HCEC 1CT (cell line): ENCODE data around the gene ENOX2.

Experiments used
- DNase-seq: peaks from one replicate; pipeline ENCODE4 v3.0.0-alpha.2; 2017

The ENOX2 gene

DNA sequence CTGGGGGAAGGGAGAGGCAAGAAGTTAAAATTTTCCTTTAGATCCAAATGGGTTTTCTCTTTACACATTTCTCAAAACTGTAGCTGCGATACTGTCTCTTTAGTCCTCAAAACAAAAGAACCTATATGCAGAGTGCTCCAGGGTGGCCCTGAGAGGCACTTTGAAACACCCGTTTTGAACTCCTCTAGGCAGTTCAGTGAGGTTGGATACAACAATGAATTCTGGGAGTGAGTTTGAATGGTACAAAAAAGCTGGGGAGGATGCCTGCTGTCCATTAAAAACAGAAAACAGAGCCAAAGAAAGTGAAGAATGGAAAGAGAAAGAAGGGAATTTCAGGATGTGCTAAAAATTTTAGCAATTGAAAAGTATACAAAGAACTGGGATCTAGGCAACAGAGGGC lies 23.1 kb downstream of the ENOX2 start:
- no peak for DNase-seq

DNA sequence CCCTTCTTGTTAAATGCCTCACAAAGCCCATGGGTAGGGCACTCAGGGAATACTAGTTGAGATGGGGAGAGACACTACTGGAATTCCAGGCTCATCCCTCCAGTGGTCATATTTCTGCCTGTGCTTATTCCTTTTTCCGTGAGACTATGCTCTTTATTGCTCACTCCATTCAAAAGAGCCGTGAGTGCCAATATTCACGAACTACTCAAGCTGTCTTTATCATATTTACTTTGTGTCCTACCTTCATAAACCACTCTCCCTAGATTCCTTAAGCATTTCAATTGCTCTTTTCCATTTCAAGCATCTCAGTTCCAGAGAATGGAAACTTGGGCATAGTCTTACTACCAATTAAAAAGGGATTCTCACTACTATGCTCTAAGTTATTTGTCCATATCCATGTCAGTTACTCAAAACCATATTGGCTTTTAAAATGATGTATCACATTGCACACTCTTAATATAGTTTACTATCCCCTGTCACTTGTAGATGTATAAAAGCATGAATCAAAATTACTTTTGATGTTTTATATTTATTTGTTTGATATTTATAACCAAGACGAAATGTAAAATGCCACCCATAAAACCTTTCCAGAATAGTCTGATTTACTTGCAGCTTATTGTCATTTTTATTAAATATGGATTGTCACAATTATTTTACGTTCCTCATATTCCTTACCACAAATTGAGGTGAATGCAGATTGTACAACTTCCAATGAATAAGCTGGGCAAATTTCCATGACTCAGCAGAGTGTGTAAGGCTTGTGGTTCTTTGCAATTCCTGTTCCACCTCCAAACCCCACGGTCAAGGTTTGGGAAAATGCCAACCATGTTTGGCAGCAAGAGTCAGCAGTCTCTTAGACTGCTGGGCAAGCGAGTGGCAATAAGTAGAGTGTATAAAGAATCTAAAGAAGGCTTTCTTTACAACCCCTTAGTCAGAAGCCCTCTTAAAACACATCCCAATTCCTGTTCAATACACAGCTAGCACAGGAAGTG lies 24.4 kb downstream of the ENOX2 start:
- peak; percentile 74 for DNase-seq

GRCh38 chrX:130877892-130878341 lies 25.1 kb downstream of the ENOX2 start:
- DNase-seq: no peak

DNA sequence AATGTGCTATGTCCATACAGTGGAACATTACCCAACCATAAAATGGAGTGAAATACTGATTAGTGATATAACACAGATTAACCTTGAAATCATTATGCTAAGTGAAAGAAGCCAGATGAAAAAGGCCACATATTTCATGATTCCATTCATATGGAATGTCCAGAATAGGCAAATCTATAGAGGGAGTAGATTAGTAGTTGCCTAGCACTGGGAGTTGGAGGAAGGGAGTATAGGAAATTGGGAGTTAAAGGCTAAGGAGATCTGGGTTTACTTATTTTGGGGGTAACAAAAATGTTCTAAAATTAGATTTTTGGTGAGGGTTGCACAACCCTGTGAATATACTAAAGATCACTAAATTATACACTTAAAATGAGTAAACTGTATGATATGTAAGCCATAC lies 26.8 kb downstream of the ENOX2 start:
- DNase-seq: no peak

DNA sequence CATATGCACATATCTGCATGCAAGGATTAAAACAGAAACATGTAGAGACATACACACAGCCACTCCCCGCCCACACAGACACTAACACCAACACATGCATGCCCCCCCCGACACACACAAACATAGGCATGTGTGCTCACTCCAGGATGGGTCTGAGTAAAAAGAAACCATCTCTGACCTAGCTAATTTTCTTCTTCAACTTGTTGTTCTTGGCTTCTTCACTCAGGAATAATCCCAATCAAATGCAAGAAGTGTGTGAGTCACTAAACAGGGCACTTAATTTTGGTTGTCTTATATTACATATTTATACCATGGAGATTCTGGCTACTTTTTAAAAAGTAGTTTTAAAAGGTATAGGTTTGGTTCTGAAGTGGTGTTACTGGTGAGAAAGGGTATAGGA lies 28.3 kb downstream of the ENOX2 start:
- peak; percentile 11 for DNase-seq

- peak; percentile 12 for DNase-seq
Measured at GRCh38 chrX:130869239-130869638, 33.8 kb downstream of the ENOX2 start.

GRCh38 chrX:130861462-130861861 lies 41.5 kb downstream of the ENOX2 start:
- no peak for DNase-seq

DNA sequence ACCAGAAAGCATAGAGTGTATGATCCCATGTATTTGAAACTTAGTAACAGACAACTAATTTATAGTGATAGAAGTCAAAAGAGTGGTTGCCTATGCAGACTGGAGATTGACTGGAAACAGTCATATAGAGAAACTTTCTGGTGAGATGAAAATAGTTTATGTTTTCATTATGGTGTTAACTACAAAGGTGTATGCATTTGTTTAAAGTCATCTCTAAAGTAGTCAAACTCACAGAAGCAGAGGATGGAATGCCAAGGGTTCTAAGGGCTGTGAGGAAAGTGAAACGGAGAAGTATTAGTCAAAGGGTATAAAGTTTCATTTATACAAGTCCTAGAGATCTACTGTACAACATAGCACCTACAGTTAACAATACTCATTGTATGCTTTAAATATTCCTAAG lies 45.8 kb downstream of the ENOX2 start:
- DNase-seq: no peak

DNA sequence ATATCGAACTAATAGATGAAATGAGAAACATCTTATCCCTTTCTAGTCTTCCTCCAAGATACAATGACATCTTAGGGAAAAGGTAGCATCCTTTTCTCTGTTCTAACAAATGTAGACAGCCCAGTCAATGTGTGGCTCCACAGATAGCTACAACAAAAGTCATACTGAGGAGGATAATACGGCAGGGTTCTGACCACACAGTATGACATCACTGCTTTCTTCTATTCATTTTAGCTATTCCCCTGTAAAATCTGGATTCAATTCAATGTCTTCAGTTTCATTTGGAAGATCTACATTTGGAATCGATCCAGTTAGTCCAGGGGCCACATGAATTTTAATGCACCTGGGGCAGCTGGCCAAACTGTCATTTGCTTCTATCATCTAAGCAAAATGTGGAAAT lies 51.4 kb downstream of the ENOX2 start:
- no peak for DNase-seq

- DNase-seq: no peak
Measured at GRCh38 chrX:130848763-130849162, 54.2 kb downstream of the ENOX2 start.

GRCh38 chrX:130846746-130847145 lies 56.3 kb downstream of the ENOX2 start:
- no peak for DNase-seq

GRCh38 chrX:130841776-130842175 lies 61.2 kb downstream of the ENOX2 start:
- DNase-seq: no peak

- DNase-seq: no peak
Measured at GRCh38 chrX:130840345-130840744, 62.7 kb downstream of the ENOX2 start.

DNA sequence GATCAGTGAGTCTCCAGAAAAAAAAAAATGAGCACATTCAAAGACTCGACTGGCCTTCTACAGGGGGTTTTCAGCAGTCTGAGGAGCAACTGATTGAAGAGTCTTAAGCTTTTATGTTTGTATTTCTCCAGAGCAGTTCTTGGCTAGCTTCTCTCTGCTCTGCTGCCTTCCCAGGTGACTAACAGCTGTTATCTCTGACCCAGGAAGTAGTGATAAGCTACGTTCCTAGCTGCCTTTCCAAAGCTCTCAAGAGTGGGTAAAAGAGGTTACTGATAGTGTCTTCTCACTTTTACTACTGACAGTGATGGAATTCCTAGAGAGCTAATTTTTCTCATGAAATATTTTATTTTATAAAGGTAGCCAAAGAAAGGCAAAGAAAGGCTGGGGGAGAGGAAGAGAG lies 66.6 kb downstream of the ENOX2 start:
- DNase-seq: no peak

- DNase-seq: no peak
Measured at GRCh38 chrX:130834830-130835229, 68.2 kb downstream of the ENOX2 start.

- no peak for DNase-seq
Measured at GRCh38 chrX:130834149-130834548, 68.9 kb downstream of the ENOX2 start.

DNA sequence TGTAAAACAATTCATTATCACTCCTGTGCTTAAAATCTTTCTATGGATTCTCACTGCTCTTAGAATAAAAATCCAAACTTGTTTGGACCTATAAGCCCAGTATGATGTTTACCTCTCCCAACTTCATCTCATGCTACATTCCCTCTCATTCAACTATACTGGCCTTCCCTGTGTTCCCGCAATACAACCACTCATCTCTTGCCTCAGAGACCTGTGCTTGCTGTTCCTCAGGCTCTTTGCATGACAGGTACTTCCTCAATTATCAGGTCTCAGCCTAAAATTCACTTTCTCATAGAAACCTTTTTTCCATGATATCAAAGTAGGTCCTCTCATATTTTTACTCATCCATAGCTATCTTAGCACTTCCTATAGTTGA lies 71.7 kb downstream of the ENOX2 start:
- no peak for DNase-seq

- no peak for DNase-seq
Measured at GRCh38 chrX:130830599-130831346, 72.2 kb downstream of the ENOX2 start.

GRCh38 chrX:130829526-130830515 lies 73.2 kb downstream of the ENOX2 start:
- no peak for DNase-seq

DNA sequence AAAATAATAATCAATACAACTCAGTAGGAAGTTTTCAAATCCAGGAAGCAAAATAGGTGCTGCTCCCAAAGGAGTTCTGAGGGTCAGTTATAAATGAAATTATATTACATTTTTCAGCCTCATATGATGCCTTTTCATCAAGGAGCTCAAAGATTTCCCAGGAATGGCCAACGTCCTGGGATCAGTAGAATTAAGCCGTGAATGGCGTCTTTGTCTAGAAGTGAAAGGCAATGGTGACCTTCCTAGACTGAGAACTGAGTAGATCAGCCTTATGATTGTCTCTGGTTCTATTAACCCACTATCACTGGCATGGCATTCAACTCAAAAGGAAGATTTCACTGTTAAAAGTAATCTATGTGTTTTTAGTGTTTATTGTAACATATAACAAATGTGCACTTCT lies 74.4 kb downstream of the ENOX2 start:
- no peak for DNase-seq

DNA sequence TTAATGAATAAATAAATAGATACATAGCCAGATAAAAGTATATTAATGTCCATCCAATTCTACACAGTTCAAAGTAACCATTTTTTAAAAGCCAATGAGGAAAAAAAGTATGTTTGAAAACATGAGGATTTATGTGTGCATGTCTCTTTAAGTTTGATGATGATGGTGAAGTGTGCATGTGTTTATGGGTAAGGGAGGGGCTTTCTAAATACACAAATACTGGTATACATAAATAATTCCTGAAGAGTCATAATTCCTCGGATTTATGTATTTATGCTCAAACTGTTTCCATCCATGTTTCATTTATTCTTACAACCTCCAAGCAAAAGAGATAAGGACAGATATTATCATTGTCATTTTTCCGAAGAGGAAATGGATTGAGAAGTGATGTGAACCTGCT lies 75.4 kb downstream of the ENOX2 start:
- DNase-seq: no peak

DNA sequence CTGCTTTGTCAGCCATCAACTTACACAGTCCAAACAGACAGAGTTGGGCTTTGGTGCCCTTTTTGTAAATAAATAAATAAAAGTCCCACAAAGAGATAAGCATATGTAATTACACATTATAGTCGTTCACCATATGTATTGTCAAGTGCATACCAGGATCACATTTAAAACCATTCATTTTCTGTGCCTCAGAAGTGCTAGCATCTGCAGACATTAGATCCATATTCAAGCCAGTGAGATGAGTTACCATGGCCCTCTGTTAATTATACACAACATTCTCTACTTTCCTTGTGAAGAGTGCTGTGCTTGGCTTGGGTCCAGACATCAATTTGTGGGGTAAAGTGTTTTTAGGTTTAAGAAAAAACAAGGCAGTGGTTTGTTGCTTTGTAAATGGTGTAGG lies 76.8 kb downstream of the ENOX2 start:
- DNase-seq: no peak

DNA sequence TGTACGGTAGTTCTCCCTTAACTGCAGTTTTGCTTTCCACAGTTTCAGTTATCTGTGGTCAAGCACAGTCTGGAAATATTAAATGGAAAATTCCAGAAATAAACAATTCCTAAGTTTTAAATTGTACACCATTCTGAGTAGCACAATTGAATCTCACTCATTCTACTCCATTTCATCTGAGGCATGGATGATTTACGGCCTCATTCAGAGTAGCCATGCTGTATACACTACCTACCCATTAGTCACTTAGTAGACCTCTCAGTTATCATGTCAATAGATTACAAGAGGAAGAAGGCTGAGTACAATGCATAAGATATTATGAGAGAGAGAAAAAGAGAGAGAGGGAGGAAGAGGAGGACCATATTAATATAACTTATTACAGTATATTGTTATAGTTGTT lies 77.5 kb downstream of the ENOX2 start:
- DNase-seq: no peak
